PFSK-1 (cell line): ENCODE results near the gene PLEKHN1.

Experiments used
- FOXP2 ChIP-seq: optimal IDR thresholded peaks from 2 replicates; pipeline ENCODE3; 2011; ENCODE audit warnings: borderline replicate concordance, control low read depth, inconsistent platforms; ENCODE audit not compliant: insufficient read depth; ENCODE audit errors: extremely low read length, extremely low read depth
- POLR2AphosphoS5 ChIP-seq: IDR thresholded peaks from 2 replicates; pipeline ENCODE4 v1.6.1; 2012; ENCODE audit warnings: low read depth, mild to moderate bottlenecking, control low read depth, low read length, moderate library complexity
- REST ChIP-seq, 2 experiments: IDR thresholded peaks; 2 replicates each; pipeline versions ENCODE4 v1.6.1 to v1.8.0; 2011 to 2012; ENCODE audit warnings: low read depth in 2 of 2, low read length in 2 of 2, control low read depth in 1 of 2, inconsistent platforms in 1 of 2, mild to moderate bottlenecking in 1 of 2, moderate library complexity in 1 of 2; ENCODE audit not compliant: insufficient read depth in 1 of 2
- SIN3A ChIP-seq: IDR thresholded peaks from 2 replicates; pipeline ENCODE4 v1.6.1; 2012; ENCODE audit warnings: mild to moderate bottlenecking, low read length, moderate library complexity, borderline replicate concordance; ENCODE audit not compliant: insufficient read depth
- TAF1 ChIP-seq: IDR thresholded peaks from 2 replicates; pipeline ENCODE4 v1.6.1; 2012; ENCODE audit warnings: low read length, control low read depth, borderline replicate concordance; ENCODE audit not compliant: insufficient read depth

PLEKHN1 gene

GRCh38 chr1:965526-966134, 652 bp upstream of the PLEKHN1 start:
- TF ChIP-seq FOXP2 (no peak), SIN3A (no peak), REST (IDR thresholded peaks at IDR 0.05; ENCODE audit: insufficient read depth in 1 of 2, low read depth in 2 of 2, low read length in 2 of 2) (no peak), TAF1 (no peak), POLR2AphosphoS5 (no peak)

- no peak for TF ChIP-seq TAF1
Observed at GRCh38 chr1:966704-967300, 520 bp downstream of the PLEKHN1 start.

- TF ChIP-seq TAF1 (no peak), SIN3A (no peak), FOXP2 (no peak), REST (IDR thresholded peaks at IDR 0.05; ENCODE audit: insufficient read depth in 1 of 2, low read depth in 2 of 2, low read length in 2 of 2) (no peak), POLR2AphosphoS5 (no peak)
Observed at GRCh38 chr1:967466-968343, 1.4 kb downstream of the PLEKHN1 start.

- TF ChIP-seq SIN3A (no peak), TAF1 (no peak), REST (IDR thresholded peaks at IDR 0.05; ENCODE audit: insufficient read depth in 1 of 2, low read depth in 2 of 2, low read length in 2 of 2) (no peak), POLR2AphosphoS5 (no peak), FOXP2 (no peak)
Observed at GRCh38 chr1:969260-969855, 3.1 kb downstream of the PLEKHN1 start.

GRCh38 chr1:970242-970972, 4.1 kb downstream of the PLEKHN1 start:
- TF ChIP-seq TAF1 (no peak), SIN3A (no peak), REST (IDR thresholded peaks at IDR 0.05; ENCODE audit: insufficient read depth in 1 of 2, low read depth in 2 of 2, low read length in 2 of 2) (no peak), POLR2AphosphoS5 (no peak)
